Activated CD8-positive, alpha-beta memory T cell treated with anti-CD3 and anti-CD28 coated beads for 4 hours (primary cell): ENCODE measurements around the gene SAE1.

ENCODE experiments used
- DNase-seq, 2 donors: peaks; one replicate each; pipeline ENCODE4 v3.0.0-alpha.2; 2020; ENCODE audit warnings: low read depth in 2 of 2

Gene SAE1

GRCh38 chr19:47161876-47162489 is 31.3 kb downstream of the SAE1 start:
- no peak for DNase-seq

DNA sequence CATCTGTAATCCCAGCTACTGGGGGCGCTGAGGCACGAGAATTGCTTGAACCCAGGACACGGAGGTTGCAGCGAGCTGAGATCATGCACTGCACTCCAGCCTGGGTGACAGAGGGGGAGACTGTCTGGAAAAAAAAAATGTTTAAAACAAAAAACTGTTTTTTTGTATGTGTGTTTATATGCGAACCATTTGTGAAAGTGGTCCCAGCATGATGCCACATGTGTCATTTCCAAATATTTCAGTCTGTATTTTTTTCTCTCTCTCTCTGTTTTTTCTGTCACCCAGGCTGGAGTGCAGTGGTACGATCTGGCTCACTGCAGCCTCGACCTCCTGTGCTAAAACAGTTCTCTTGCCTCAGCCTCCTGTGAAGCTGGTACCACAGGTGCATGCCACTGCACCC is 37.4 kb downstream of the SAE1 start:
- no peak for DNase-seq

GRCh38 chr19:47172666-47173455 is 42.2 kb downstream of the SAE1 start:
- DNase-seq, result no peak

DNA sequence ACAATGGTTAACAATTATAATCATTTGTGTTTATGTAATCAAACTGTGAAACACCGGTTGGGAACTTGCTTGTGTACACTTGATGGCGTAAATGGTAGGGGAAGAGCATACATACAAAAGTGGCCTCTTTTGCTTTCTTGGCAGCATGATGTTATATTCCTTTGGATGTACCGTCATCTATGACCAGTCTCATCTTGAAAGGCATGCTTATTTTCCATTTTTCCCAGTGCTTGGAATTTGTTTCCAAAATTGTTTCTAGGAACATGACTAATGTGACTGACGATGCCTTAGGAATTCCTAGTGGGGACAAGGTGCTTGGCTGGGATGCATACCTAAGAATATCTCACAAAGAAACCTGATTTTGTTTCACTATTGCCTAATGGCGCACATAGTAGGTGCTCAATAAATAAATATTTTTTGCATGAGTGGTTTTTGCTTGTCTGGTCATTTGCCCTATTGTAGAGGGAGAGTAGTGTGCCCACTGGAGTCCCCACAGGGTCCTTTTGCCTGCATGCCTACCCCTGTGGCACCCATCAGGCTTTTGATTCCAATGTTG is 45.5 kb downstream of the SAE1 start:
- no peak for DNase-seq

- no peak for DNase-seq
These were observed 46.0 kb downstream of the SAE1 start for GRCh38 chr19:47176627-47177090.

DNA sequence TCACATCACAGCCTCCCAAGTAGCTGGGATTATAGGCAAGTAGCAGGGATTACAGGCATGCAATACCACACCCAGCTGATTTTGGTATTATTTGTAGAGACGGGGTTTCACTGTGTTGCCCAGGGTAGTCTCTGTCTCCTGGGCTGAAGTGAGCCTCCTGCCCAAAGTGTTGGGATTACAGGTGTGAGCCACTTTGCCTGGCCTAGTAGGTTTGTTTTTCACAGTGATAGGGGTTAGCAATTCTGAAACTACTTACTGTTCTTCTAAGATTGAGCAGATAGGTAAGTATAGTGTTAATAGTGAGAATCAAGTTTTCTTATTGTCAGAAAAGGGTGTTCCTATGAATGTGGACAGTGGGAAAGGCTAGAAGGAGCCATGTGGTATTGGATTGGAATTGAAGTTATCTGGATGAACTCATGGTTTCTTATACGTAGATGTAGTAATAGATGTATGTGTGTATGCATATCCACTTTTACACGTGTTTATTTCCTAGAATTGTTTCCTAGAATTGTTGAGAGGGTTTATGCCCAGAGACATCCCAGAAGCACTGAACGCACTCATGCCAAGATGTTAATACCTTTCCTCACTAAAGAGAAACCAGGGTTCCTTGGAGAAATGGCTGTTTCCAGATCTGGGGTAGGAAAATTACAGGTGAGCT is 49.1 kb downstream of the SAE1 start:
- DNase-seq, result no peak

- no peak for DNase-seq
These were observed 53.0 kb downstream of the SAE1 start for GRCh38 chr19:47183601-47184000.

DNA sequence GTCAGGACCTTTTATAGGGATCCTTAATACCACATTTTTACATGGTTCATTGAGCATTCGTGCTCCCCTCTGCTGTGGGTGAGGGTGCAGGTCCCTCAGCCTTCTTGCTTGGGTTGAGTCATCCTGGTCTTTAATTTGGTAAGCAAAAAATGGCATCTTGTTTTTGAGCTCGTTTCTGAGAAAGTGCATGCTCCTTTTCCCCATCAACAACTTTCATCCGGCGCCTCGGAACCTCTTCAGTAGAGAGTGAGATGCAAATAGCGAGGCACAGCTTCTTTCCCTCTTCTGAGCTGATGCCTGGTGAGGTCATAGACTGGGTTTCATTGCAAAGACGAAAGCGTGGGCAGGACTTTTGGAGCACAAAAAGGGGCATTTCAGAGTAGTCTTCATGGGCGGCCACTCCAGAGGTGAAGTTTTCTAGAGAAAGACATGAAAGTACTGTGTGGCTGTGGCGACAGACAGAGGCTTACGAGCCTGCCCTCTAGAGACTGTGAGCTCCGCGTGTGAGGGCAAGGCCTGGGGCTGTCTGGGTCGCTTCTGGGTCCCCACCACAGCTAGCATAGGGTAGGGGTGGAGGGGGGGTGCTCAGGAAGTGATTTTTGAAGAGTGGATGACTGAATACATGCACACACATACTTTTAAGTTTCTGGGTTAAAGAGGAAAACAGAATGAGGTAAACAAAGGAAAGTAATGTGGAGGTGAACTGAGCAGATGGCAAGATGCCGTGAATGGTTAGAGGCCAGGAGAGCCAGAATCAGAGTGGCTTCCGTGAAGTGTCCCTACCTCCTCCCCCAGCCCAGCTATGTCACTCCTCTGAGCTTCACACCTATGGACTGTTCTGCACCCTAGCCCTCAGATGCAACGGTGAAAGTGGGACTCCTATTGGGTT is 56.1 kb downstream of the SAE1 start:
- peak; percentile 55 to 65 for DNase-seq

- DNase-seq, result no peak
These were observed 56.7 kb downstream of the SAE1 start for GRCh38 chr19:47187335-47187655.

DNA sequence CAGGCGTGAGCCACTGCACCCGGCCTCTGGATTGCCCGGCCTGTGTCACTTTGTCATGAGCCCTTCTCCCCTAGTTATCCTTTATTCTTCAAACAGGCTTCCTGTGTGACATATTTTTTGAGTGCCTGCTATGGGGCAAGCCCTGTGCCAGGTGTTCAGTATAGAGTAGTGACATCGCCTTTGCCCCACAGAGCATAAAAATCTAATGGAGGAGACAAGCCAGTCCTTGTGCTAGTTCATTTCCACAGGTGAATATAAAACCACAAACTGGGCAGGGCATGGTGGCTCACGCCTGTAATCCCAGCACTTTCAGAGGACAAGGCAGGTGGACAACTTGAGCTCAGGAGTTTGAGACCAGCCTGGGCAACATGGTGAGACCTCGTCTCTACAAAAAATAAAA is 57.2 kb downstream of the SAE1 start:
- no peak for DNase-seq

DNA sequence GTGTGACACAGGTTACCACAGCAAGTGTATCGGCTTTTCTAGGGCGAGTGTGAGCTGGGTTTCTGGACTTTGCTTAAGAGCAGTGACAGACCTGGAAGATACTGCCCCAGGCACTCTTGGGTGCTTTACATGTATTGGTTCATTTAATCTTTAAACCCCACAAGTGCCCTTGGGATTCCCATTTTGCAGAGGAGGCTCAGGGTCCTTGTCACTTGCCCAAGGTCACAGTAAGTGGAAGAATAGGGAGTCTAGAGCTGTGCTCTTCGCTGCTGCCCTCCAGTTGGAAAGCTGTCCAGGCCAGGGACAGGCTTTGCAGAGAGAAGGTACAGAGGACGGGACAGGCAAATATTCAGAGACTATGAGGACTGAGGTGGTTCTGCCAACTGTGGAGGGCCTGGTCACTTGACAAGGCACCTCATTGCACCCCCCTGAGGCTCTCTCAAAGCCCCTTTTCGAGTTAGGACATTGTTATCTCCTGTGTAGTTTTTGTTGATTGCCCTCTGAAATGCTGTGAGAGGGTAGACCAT is 57.9 kb downstream of the SAE1 start:
- no peak for DNase-seq

GRCh38 chr19:47190167-47190727 is 59.6 kb downstream of the SAE1 start:
- peak in 1 of 2 donors; percentile 26 for DNase-seq

DNA sequence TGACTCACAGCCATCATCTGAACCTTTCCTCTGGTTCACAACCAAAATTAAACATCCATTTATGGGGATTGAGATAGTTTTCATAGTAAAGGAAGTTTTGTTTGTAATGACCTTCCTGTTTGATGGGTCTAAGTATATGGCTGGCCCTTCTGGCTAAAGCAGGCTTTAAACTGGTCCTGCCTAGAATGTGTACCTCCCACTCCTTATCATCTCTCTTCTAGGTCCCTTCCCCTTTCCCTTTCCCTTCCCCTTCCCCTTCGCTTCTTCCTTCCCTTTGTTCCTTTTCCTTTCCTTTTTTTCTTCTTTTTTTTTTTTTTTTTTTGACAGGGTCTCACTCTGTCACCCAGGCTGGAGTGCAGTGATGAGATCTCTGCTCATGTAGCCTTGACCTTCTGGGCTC is 64.8 kb downstream of the SAE1 start:
- no peak for DNase-seq

DNA sequence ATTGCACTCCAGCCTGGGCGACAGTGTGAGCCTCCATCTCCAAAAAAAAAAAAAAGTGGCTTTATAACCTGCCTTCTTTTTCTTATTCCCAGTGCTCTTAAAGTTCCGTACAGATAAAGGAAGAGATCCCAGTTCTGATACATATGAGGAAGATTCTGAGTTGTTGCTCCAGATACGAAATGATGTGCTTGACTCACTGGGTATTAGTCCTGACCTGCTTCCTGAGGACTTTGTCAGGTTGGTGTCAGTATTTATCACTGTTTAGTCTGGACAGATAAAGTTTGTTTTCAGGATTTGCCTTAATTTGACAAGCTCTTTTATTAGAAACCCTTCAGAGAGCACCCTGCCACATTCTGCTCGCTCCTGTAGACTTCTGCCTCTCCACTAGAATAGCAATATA is 66.5 kb downstream of the SAE1 start:
- DNase-seq, result no peak

DNA sequence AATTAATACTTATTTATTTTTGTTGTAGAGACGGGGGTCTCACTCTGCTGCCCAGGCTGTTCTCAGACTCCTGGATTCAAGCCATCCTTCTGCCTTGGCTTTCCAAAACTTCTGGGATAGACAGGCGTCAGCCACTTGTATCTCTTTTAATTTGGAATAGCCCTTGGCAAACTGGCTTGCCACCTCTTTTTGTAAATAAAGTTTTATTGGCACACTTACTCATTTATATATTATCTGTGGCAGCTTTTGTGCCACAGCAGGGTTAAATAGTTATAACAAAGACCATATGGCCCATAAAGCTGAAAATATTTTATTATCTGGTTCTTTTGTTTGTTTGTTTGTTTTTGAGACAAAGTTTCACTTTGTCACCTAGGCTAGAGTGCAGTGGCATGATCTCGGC is 69.9 kb downstream of the SAE1 start:
- DNase-seq, result no peak

DNA sequence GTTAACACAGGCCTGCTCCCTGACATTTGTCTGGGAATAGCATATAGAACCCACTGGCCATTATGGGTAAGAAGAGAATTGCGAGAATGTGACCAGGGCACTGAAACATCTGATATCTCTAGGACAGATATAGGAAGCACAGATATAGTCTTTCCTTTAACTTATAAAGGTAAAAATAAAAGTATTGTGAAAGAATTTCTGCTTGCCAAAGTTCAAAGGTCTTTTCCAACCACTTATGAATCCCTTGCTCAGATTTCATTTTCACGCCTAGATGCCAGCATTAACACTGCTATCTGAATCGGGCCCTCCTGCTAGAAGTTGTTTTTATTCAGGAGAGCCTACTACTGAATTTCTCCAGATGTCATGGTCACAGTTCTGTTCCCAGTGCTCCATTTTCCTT is 72.6 kb downstream of the SAE1 start:
- DNase-seq, result no peak

GRCh38 chr19:47209319-47210179 is 78.9 kb downstream of the SAE1 start:
- DNase-seq, result no peak

GRCh38 chr19:47210180-47210490 is 79.5 kb downstream of the SAE1 start:
- DNase-seq, result no peak

DNA sequence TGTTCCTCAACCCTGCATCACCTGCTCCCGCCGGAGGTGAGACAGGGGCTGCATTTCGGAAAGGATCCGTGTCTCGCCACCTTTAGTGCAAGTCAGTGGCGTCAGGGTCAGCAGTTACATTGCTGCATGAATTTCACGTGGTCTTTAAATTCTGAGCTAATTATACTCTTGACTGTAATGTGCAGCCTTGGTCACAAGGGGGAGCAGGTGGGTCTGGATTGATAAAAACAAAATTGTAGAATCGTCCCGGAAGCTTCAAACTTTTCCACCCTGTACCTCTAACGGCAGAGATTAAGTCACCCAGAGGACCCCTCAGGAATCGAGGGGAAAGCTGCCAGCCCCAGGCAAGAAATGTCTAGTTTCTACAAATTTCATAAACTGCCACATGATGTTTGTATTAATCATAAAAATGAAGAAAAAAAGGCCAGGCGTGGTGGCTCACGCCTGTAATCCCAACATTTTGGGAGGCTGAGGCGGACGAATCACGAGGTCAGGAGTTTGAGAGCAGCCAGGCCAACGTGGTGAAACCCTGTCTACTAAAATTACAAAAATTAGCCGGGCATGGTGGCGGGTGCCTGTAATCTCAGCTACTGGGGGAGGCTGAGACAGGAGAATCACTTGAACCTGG is 80.2 kb downstream of the SAE1 start:
- peak; percentile 65 to 66 for DNase-seq

GRCh38 chr19:47215581-47215980 is 84.9 kb downstream of the SAE1 start:
- DNase-seq, result no peak
